GM19099 (cell line): ENCODE measurements around the gene ANXA11.

Experiments used
- POLR2A ChIP-seq: IDR thresholded peaks from 3 replicates; pipeline ENCODE4 v1.6.1; 2011; ENCODE audit warnings: low read depth; ENCODE audit not compliant: insufficient read length; ENCODE audit errors: extremely low read depth

The ANXA11 gene

GRCh38 chr10:80152820-80153219 lies 52.5 kb downstream of the ANXA11 start:
- no peak for TF ChIP-seq POLR2A

GRCh38 chr10:80150172-80150571 lies 55.2 kb downstream of the ANXA11 start:
- TF ChIP-seq POLR2A = no peak

- no peak for TF ChIP-seq POLR2A
Observed at GRCh38 chr10:80149123-80149522, 56.2 kb downstream of the ANXA11 start.

GRCh38 chr10:80148166-80148805 lies 57.1 kb downstream of the ANXA11 start:
- TF ChIP-seq POLR2A = no peak

- no peak for TF ChIP-seq POLR2A
Observed at GRCh38 chr10:80146918-80147317, 58.4 kb downstream of the ANXA11 start.

- no peak for TF ChIP-seq POLR2A
Observed at GRCh38 chr10:80144696-80145131, 60.6 kb downstream of the ANXA11 start.

GRCh38 chr10:80144067-80144695 lies 61.2 kb downstream of the ANXA11 start:
- TF ChIP-seq POLR2A = no peak

GRCh38 chr10:80141696-80142460 lies 63.5 kb downstream of the ANXA11 start:
- TF ChIP-seq POLR2A = no peak

GRCh38 chr10:80140251-80140650 lies 65.1 kb downstream of the ANXA11 start:
- no peak for TF ChIP-seq POLR2A

- TF ChIP-seq POLR2A = no peak
Observed at GRCh38 chr10:80139265-80139664, 66.1 kb downstream of the ANXA11 start.

- no peak for TF ChIP-seq POLR2A
Observed at GRCh38 chr10:80137920-80138319, 67.4 kb downstream of the ANXA11 start.

GRCh38 chr10:80137031-80137862 lies 68.1 kb downstream of the ANXA11 start:
- TF ChIP-seq POLR2A = no peak

- no peak for TF ChIP-seq POLR2A
Observed at GRCh38 chr10:80136134-80136571, 69.2 kb downstream of the ANXA11 start.

GRCh38 chr10:80133206-80133605 lies 72.1 kb downstream of the ANXA11 start:
- TF ChIP-seq POLR2A = no peak
